ENCODE results near the gene CLRN2. TPM values are rescaled to one million over a fixed set of nuclear protein-coding genes. Genes with fewer than 3 reads are reported as not detected.

Gene CLRN2
- total and polyA plus RNA-seq, 2 of the 4 experiments (the other 2 are of a cell fraction), result not detected

- H3K4me2 ChIP-seq (ENCODE audit: low read depth, low read length), result no peak overlapping the region
- no peaks in the 10 kb centered on the region for H3K79me1 ChIP-seq (ENCODE audit: low read depth in 1 of 2, low read length in 2 of 2)
- ATAC-seq (ENCODE audit: low read depth) (no peak), DNase-seq (no peak)
- H3K4me1 ChIP-seq (ENCODE audit: control insufficient read depth, insufficient read depth, low read length), result peaks cover 2% of the 10 kb centered on the region; the same call in 1 of the 2 replicates
- CTCF ChIA-PET, result no interaction called here
- no peak overlapping the region for H4K8ac ChIP-seq (ENCODE audit: low read depth in 2 of 2, low read length in 2 of 2)
- H3K14ac ChIP-seq (replicated peaks; ENCODE audit: low read depth, low read length), result no peak overlapping the region
- no peak overlapping the region for H3K23ac ChIP-seq (ENCODE audit: low read depth, low read length)
- no peak overlapping the region for H3K4me3 ChIP-seq (ENCODE audit: insufficient read depth, low read depth, low read length)
- TF ChIP-seq RFX5 (IDR thresholded peaks at IDR 0.05; ENCODE audit: low read depth, low read length) (no peak), POLR2A (IDR thresholded peaks at IDR 0.05; ENCODE audit: low read depth, low read length) (no peak)
- dilution Hi-C loops (cut with HindIII; ENCODE audit: low sequenced_read_pairs, unreplicated experiment), result no loop called here
- no peak overlapping the region for H2BK120ac ChIP-seq (ENCODE audit: low read depth, low read length)
- no peaks in the 10 kb centered on the region for H3K9me3 ChIP-seq (ENCODE audit: control insufficient read depth, insufficient read depth, low read length)
- H3K4ac ChIP-seq (ENCODE audit: low read depth, low read length), result no peak overlapping the region
- H3K56ac ChIP-seq (ENCODE audit: extremely low read depth, insufficient read depth, low read length), result no peak overlapping the region
- H2AK5ac ChIP-seq (ENCODE audit: low read depth, low read length), result no peak overlapping the region
- H3K27ac ChIP-seq (ENCODE audit: insufficient read depth, low read length), result no peak overlapping the region
- H3K27me3 ChIP-seq (ENCODE audit: control insufficient read depth, insufficient read depth, low read length), result no peaks in the 10 kb centered on the region
- H2AK9ac ChIP-seq (replicated peaks; ENCODE audit: low read depth, low read length, poor library complexity), result no peak overlapping the region
- no peak overlapping the region for H3K9ac ChIP-seq (ENCODE audit: low read depth, low read length)
- peaks cover 4% of the 10 kb centered on the region; the same call in 1 of the 2 replicates for H3K9me1 ChIP-seq (ENCODE audit: insufficient read depth, low read length)
- no peak overlapping the region for H4K5ac ChIP-seq (ENCODE audit: low read depth, low read length)
- H3K36me3 ChIP-seq (ENCODE audit: control insufficient read depth, insufficient read depth, low read length), result peaks cover 21% of the 10 kb centered on the region
- intact Hi-C loops (cut with micrococcal nuclease), result no loop called here
- no peak overlapping the region for H2AFZ ChIP-seq (replicated peaks; ENCODE audit: low read length, poor library complexity)
- no peak overlapping the region for H4K91ac ChIP-seq (ENCODE audit: insufficient read depth, low read depth, low read length)
- no peaks in the 10 kb centered on the region for H4K20me1 ChIP-seq (ENCODE audit: insufficient read depth, low read length)
- H3K18ac ChIP-seq (ENCODE audit: low read depth, low read length), result no peak overlapping the region
- in situ Hi-C loops (cut with MboI; ENCODE audit: low sequenced_read_pairs), result no loop called here
- H2BK20ac ChIP-seq (ENCODE audit: low read depth, low read length), result no peak overlapping the region
- no TSS peak for BruUV-seq (replicated peaks)
- POLR2A ChIA-PET (ENCODE audit: unreplicated experiment), result no interaction called here
- no peak overlapping the region for H2BK15ac ChIP-seq (ENCODE audit: low read depth, low read length)
- no peak overlapping the region for H2BK5ac ChIP-seq (ENCODE audit: low read depth, low read length, poor library complexity, severe bottlenecking)
Observed at GRCh38 chr4:17500574-17500973, 14.4 kb upstream of the CLRN2 start.
